Gastrocnemius medialis (tissue), 4 donors: Measurements from ENCODE around the gene ATP1B1.

Experiments used
- CTCF ChIP-seq, 5 experiments: fragments of 450-650 bp in 3 of 5; fragments of 200-600 bp in 2 of 5; sonication (generic) in 2 of 5; IDR thresholded peaks in 4 of 5; conservative IDR thresholded peaks in 1 of 5; 1 replicate in 4 of 5; 2 replicates in 1 of 5; pipeline ENCODE4 v1.5.1; 2016 to 2019; ENCODE audit warnings: antibody characterized with exemption in 5 of 5, mild to moderate bottlenecking in 3 of 5, moderate library complexity in 3 of 5
- POLR2A ChIP-seq, 2 donors: fragments of 450-650 bp; IDR thresholded peaks; one replicate each; pipeline ENCODE4 v1.6.1; 2017; ENCODE audit warnings: antibody characterized with exemption in 2 of 2, mild to moderate bottlenecking in 2 of 2, moderate library complexity in 2 of 2

- TF ChIP-seq CTCF (IDR thresholded peaks at IDR 0.05 in 4 of 5, conservative IDR thresholded peaks at IDR 0.05 in 1 of 5) = no peak
- TF ChIP-seq POLR2A (IDR thresholded peaks at IDR 0.05) = no peak
These were observed 15.6 kb upstream of the ATP1B1 start for GRCh38 chr1:169090900-169091311.
